Measurements from ENCODE around the gene ATP7B.

DNA sequence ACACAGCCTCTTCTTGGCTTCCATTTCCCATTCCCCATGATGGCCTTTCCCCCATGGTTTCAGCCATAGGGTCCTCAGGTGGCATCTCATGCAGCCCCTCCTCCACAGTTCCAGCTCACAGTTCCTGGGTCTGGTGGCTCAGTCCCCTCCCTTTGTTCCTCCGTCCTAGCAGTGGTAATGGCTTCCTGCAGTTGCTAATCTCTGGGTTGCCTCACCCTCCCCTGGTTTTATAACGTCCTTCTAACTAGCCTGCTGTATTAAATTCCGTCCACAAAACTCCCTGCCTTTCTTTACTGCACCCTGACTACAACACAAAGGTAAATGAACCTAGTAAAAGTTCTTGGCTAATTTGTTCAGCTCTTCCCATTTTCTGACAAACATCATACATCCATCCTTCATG, 118.6 kb downstream of the ATP7B start:
- TF ChIP-seq POLR2AphosphoS5 (IDR thresholded peaks at IDR 0.05; ENCODE audit: low read depth, low read length) (no peak), POLR2A (IDR thresholded peaks at IDR 0.05; ENCODE audit: low read depth, low read length) (no peak), SPI1 (IDR thresholded peaks at IDR 0.05; ENCODE audit: low read depth, low read length) (no peak), TAF1 (IDR thresholded peaks at IDR 0.05; ENCODE audit: low read depth, low read length) (no peak), PAX5 (IDR thresholded peaks at IDR 0.05; ENCODE audit: insufficient read depth, low read length, severe bottlenecking) (no peak), POU2F2 (IDR thresholded peaks at IDR 0.05; ENCODE audit: low read depth, low read length) (no peak)
